Spleen (tissue), 11 donors: ENCODE measurements around the gene SLC22A23. TPM values are rescaled to one million over a fixed set of nuclear protein-coding genes. Genes with fewer than 3 reads are reported as not detected.

Source experiments
- DNase-seq: peaks from one replicate; pipeline ENCODE4 v3.0.0-alpha.2; 2020
- H3K27ac ChIP-seq, 8 donors: fragments of 200-600 bp; sonication (generic) in 7 of 8; 1 replicate in 4 of 8; 2 replicates in 4 of 8; pipeline versions ENCODE4 v1.5.0 to v1.8.0; 2016 to 2021; ENCODE audit warnings: inconsistent platforms in 4 of 8, mild to moderate bottlenecking in 4 of 8, moderate library complexity in 1 of 8
- H3K27me3 ChIP-seq, 7 donors: fragments of 200-600 bp; sonication (generic) in 6 of 7; replicated peaks in 1 of 7; 1 replicate in 4 of 7; 2 replicates in 3 of 7; pipeline versions ENCODE4 v1.5.0 to v1.8.0; 2016 to 2021; ENCODE audit warnings: inconsistent platforms in 3 of 7, mild to moderate bottlenecking in 1 of 7
- H3K36me3 ChIP-seq, 6 donors: fragments of 200-600 bp; sonication (generic) in 5 of 6; 1 replicate in 4 of 6; 2 replicates in 2 of 6; pipeline versions ENCODE4 v1.5.0 to v1.8.0; 2016 to 2021; ENCODE audit warnings: inconsistent platforms in 2 of 6
- H3K4me1 ChIP-seq, 6 donors: fragments of 200-600 bp; sonication (generic) in 5 of 6; 1 replicate in 3 of 6; 2 replicates in 3 of 6; pipeline versions ENCODE4 v1.5.0 to v1.8.0; 2016 to 2021; ENCODE audit warnings: inconsistent platforms in 3 of 6
- H3K4me3 ChIP-seq, 8 donors: fragments of 200-600 bp; sonication (generic) in 7 of 8; 1 replicate in 4 of 8; 2 replicates in 4 of 8; pipeline versions ENCODE4 v1.5.0 to v1.8.0; 2016 to 2021; ENCODE audit warnings: inconsistent platforms in 4 of 8, mild to moderate bottlenecking in 4 of 8, moderate library complexity in 2 of 8
- H3K9me3 ChIP-seq, 8 donors: fragments of 200-600 bp; sonication (generic) in 7 of 8; 1 replicate in 4 of 8; 2 replicates in 4 of 8; pipeline versions ENCODE4 v1.5.0 to v1.8.0; 2016 to 2021; ENCODE audit warnings: inconsistent platforms in 4 of 8
- CTCF ChIP-seq, 11 experiments: fragments of 200-600 bp in 7 of 11; fragments of 450-650 bp in 4 of 11; sonication (generic) in 4 of 11; IDR thresholded peaks in 8 of 11; conservative IDR thresholded peaks in 3 of 11; 1 replicate in 7 of 11; 2 replicates in 4 of 11; pipeline versions ENCODE4 v1.4.0 to v1.8.0; 2016 to 2021; ENCODE audit warnings: antibody characterized with exemption in 11 of 11, inconsistent platforms in 4 of 11, mild to moderate bottlenecking in 1 of 11
- POLR2A ChIP-seq, 3 donors: fragments of 450-650 bp; IDR thresholded peaks; one replicate each; pipeline ENCODE4 v1.5.1; 2017; ENCODE audit warnings: antibody characterized with exemption in 3 of 3, mild to moderate bottlenecking in 1 of 3
- POLR2AphosphoS5 ChIP-seq, 3 donors: sonication (generic); formaldehyde crosslinking; IDR thresholded peaks; one replicate each; pipeline ENCODE4 v1.5.1; 2017; ENCODE audit warnings: antibody characterized with exemption in 3 of 3
- WGBS, 5 donors: extraction: QIAGEN DNeasy Blood & Tissue Kit in 3 of 5; methylation state at CpG; one replicate each; pipeline versions ENCODE4 v1.1.5 to v1.1.7; 2013 to 2018; 5-methylcytosine and 5-hydroxymethylcytosine counted together
- intact Hi-C: fragments of 100-400 bp; cut with DNase I; formaldehyde crosslinking; loops from one replicate; pipeline ENCODE4 v1.15.0; 2023; ENCODE audit warnings: low total_unique reads
- polyA plus RNA-seq, 3 donors: library from polyadenylated mRNA; stranded (reverse); fragments of 200-250 nt; gene quantifications; one replicate each; pipeline ENCODE4 v1.2.1, GENCODE V29; 2013
- total RNA-seq, 7 donors: library from RNA; depleted of rRNA in 3 of 7; stranded (reverse); fragments of >200 nt in 3 of 7; fragmentation: NEBNext Ultra II Directional in 4 of 7; extraction: Animal tissue kit (Norgen Biotek cat#: 25700) in 4 of 7; gene quantifications; one replicate each; pipeline versions ENCODE4 v1.1.0 to v1.2.1, GENCODE V29; 2016 to 2021
- donor health status: healthy with polysubstance abuse.
- donor health status: DM: no; HTN: no; CAD: no; lungs with moderate emphysema.
- donor health status: DM: no; HTN: no; CAD: no.
- donor health status: Bipolar disorder and iron deficiency.
- donor health status: healthy.
- donor health status: DM: no; HTN: no; CAD: no.
- donor health status: DM: yes; HTN: yes; CAD: no.

The SLC22A23 gene
- total and polyA plus RNA-seq, 10 donors = 1.9 to 22.6 (median 18.3) TPM

DNA sequence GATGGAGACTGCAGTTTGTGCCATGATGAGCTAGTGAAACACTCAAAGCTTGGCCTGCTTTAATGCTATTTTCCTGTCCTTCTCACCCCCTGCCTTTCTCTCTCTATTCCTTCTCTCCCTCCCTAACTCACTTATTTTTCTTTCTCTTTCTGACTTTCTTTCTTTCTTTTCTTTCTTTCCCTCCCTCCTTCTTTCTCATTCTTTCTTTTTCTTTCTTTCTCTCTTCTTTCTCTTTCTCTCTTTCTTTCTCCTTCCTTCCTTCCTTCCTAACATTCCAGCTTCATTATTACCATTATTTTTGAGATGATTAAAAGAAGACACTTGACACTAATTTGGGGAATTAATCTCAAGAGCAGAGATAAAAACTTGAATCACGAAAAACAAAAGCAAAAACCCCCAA is 39.5 kb upstream of the SLC22A23 start:
- no peak for TF ChIP-seq CTCF (IDR thresholded peaks at IDR 0.05 in 8 of 11, conservative IDR thresholded peaks at IDR 0.05 in 3 of 11)
- no peak for TF ChIP-seq POLR2AphosphoS5 (IDR thresholded peaks at IDR 0.05)
- TF ChIP-seq POLR2A (IDR thresholded peaks at IDR 0.05) = no peak
- H3K36me3 ChIP-seq = no peaks in the 10 kb centered on the region
- intact Hi-C loops = no loop called here
- DNase-seq = no peak
- WGBS, 5 donors = 76 to 91% (median 87%) methylated on average over 1 of the region's 1 CpG
- no peak overlapping the region for H3K27ac ChIP-seq
- no peak overlapping the region for H3K4me3 ChIP-seq
- no peaks in the 10 kb centered on the region for H3K4me1 ChIP-seq
- peaks cover 0 to 33% (median 0%) of the 10 kb centered on the region in 7 donors for H3K27me3 ChIP-seq
- H3K9me3 ChIP-seq = peaks cover 0 to 7% (median 0%) of the 10 kb centered on the region in 8 donors

DNA sequence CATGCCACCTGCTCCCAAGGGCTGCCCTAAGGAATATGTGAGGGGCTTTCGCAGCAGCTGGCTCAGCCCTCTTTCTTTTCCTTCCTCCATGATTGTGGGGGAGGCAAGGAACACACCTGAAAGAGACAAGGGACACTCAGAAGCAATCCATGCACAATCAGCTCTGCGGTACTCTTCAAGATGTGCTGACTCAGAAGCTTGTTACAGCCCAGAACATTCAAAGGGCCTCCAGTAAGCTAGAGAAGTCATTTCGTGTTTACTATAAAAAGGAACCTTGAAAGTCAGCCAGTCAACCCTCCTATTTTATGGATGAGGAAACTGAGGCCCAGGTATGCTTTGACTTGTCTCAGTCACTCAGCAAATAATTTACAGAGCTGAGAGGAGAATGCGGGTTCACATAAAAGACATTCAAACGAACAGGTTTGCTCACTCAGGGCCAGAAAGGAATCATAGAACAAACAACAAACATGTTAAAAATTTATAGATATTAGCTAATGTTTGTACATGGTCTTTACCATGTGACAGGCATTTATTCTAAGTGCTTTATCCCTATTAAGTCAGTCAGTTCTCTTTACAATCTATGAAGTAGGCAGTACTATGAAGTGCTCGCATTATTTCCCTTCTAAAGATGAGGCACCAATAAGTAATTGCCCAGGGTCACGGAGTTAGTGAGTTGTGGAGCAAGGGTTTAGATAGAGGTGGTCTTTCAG is 37.7 kb upstream of the SLC22A23 start:
- no peak for DNase-seq
- Histone ChIP-seq H3K27ac (no peak overlapping the region), H3K27me3 (peaks cover 0 to 33% (median 0%) of the 10 kb centered on the region in 7 donors), H3K4me1 (no peaks in the 10 kb centered on the region), H3K4me3 (no peak overlapping the region), H3K36me3 (no peaks in the 10 kb centered on the region), H3K9me3 (peaks cover 0 to 7% (median 0%) of the 10 kb centered on the region in 8 donors)
- no peak for TF ChIP-seq POLR2A (IDR thresholded peaks at IDR 0.05)
- TF ChIP-seq POLR2AphosphoS5 (IDR thresholded peaks at IDR 0.05) = no peak
- no peak for TF ChIP-seq CTCF (IDR thresholded peaks at IDR 0.05 in 8 of 11, conservative IDR thresholded peaks at IDR 0.05 in 3 of 11)
- WGBS, 5 donors = 82 to 88% (median 84%) methylated on average over 7 of the region's 7 CpGs
- intact Hi-C loops = no loop called here

- H3K27me3 ChIP-seq = peaks cover 0 to 44% (median 0%) of the 10 kb centered on the region in 7 donors
- TF ChIP-seq POLR2A (IDR thresholded peaks at IDR 0.05) = no peak
- TF ChIP-seq POLR2AphosphoS5 (IDR thresholded peaks at IDR 0.05) = no peak
- no peak for TF ChIP-seq CTCF (IDR thresholded peaks at IDR 0.05 in 8 of 11, conservative IDR thresholded peaks at IDR 0.05 in 3 of 11)
- no peaks in the 10 kb centered on the region for H3K4me1 ChIP-seq
- 94 to 100% (median 95%) methylated on average over 2 of the region's 2 CpGs for WGBS, 5 donors
- intact Hi-C loops = no loop called here
- H3K36me3 ChIP-seq = no peaks in the 10 kb centered on the region
- no peak overlapping the region for H3K4me3 ChIP-seq
- no peak for DNase-seq
- H3K27ac ChIP-seq = no peak overlapping the region
- H3K9me3 ChIP-seq = peaks cover 0 to 7% (median 0%) of the 10 kb centered on the region in 8 donors
These were observed 33.8 kb upstream of the SLC22A23 start for GRCh38 chr6:3490625-3490980.

GRCh38 chr6:3489961-3490624 is 33.2 kb upstream of the SLC22A23 start:
- 67 to 88% (median 85%) methylated on average over 12 of the region's 12 CpGs for WGBS, 5 donors
- TF ChIP-seq POLR2A (IDR thresholded peaks at IDR 0.05) = no peak
- no peak for TF ChIP-seq POLR2AphosphoS5 (IDR thresholded peaks at IDR 0.05)
- TF ChIP-seq CTCF (IDR thresholded peaks at IDR 0.05 in 8 of 11, conservative IDR thresholded peaks at IDR 0.05 in 3 of 11) = no peak
- H3K36me3 ChIP-seq = no peaks in the 10 kb centered on the region
- H3K4me3 ChIP-seq = no peak overlapping the region
- H3K4me1 ChIP-seq = no peaks in the 10 kb centered on the region
- peaks cover 0 to 39% (median 0%) of the 10 kb centered on the region in 7 donors for H3K27me3 ChIP-seq
- H3K9me3 ChIP-seq = peaks cover 0 to 2% (median 0%) of the 10 kb centered on the region in 8 donors
- no peak overlapping the region for H3K27ac ChIP-seq
- intact Hi-C loops = no loop called here
- no peak for DNase-seq
